Activated CD4-positive, alpha-beta T cell treated with anti-CD3 and anti-CD28 coated beads for 4 hours (primary cell): Measurements from ENCODE around the gene CSF1R.

Source experiments
- DNase-seq, 2 donors: peaks; one replicate each; pipeline ENCODE4 v3.0.0-alpha.2; 2020

CSF1R gene

DNA sequence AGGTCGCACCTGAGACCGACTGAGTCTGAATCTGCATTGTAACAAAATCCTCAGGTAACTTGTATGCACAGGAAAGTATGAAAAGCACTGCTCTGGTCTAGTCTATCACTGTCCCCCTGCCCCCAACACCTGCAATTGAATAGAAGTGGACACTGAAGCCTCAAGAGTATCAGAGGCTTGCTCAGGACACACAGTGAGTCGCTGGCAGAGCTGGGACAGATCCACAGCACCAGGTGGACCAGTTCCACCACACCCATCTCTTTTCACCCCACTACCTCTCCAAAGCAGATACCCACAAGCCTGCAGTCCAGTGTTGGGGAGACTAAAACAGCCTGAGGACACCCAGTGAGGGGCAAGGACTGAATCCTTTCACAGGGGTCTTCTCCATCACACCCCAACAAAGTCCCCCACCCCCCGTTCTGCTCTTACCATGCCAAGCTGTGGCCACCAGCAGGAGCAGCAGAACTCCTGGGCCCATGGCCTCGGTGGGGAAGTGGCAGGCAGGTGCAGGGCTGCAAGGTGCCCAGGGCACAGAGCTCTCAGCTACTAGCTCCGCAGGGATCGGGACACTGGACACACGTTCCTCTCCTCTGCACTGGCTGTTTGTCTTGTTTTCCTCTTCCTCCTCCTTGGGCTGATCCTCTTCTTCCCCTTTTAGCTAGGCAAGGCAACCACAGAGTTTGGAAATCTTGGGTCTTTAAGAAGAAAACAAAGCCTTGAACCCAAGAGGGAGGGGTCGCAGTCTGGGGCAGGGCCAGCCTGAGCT is at the start of gene CSF1R:
TSS of gene CSF1R (minus strand) at position 605 of the 766 bp plus-strand sequence. CDS start at position 478, 127 bp downstream.
- no peak for DNase-seq

DNA sequence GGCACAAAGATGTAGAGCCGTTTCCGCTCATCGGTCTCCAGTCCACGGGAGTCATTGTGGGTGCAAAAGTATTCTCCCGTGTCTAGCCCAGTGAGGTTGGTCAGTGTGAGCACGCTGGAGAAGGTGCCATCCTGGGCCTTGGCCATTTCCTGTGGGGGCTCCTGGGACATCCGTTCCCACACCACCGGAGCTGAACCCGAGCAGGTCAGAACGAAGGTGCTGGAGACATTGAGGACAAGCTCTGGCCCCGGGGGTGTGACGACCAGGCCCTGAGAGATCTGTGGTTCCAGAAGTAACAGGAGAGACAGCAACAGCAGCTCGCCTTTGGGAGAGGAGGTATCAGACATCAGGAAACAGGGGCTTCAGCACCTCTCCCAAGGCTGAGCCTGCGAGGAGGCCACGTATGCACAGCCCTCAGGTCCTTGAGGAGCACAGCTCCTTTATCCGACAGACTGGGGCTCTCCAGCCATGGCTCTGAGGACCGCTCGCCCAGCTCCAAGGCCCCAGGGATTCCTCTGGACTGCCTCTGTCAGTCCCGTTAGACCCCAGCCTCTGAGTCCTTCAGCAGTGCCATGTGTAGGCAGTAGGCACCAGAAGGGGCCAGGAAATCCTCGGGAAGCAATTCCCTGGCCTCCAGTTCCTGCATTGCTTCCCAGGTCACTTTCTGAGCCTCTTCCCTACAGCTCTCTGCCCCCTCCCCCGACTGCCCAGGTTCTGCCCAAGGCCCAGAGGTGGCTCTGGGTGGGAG is 49.4 kb upstream of the CSF1R start:
- DNase-seq, result no peak

DNA sequence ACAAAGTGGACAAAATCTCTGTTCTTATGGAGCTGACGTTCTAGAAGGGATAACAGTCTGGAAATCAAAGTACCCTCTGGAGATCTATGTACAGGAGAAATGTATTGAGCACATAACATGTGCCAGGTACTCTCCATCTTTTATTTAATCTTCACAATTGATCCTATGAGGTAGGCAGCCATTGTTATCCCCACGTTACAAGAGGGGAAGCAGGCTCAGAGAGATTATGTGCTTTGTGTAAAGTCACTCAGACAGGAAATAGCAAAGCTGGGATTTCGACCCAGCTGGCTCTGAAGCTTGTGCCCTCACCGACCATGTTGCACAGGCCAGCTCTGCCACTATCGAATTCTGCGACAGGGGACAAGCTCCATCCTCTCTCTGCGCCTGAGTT is 47.8 kb upstream of the CSF1R start:
- DNase-seq, result no peak

DNA sequence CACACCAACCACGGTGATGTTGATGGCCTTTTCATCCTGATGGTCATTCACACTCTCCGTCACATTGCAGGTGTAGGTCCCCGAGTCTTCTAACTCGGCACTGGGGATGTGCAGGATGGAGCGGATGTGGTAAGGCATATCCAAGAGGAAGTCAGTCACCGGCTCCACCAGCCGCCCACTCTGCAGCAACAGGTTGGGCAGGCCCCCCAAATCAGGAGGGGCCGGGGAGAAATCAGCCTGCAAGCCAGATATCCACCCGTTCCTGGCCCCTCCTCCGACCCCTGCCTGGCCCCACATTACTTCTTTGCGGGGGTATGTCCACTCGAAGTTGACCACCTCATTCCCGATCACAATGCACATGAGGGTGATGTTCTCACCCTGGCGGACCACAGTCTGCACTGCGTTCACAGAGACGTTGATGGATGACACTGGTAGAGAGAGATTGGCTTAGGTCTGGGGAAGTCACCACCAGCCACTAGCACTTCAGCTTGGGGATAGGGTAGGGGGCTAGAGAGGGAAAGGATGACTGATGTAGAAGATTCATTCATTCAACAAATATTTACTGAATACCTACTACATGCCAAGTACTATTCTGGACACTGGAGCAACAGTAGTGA is 47.3 kb upstream of the CSF1R start:
- no peak for DNase-seq

DNA sequence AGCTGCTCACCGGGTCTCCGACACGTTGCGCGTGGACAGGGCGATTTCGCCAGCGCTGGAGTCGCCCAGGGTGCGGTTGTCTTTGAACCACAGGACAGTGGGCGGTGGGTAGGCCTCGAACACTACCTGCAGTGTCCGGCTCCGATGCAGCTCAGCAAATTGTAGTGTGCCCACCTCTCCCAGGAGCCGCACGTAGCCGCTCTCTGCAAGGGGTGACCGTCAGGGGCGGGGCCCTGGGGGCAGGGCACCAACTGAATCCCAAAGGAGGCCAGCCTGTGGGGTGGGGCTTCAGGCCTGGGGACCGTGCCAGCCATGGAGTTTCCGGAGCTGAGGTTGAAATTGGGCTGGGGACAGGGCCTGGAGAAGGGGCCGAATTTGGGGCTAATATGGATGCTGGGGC is 46.4 kb upstream of the CSF1R start:
- DNase-seq, result no peak

DNA sequence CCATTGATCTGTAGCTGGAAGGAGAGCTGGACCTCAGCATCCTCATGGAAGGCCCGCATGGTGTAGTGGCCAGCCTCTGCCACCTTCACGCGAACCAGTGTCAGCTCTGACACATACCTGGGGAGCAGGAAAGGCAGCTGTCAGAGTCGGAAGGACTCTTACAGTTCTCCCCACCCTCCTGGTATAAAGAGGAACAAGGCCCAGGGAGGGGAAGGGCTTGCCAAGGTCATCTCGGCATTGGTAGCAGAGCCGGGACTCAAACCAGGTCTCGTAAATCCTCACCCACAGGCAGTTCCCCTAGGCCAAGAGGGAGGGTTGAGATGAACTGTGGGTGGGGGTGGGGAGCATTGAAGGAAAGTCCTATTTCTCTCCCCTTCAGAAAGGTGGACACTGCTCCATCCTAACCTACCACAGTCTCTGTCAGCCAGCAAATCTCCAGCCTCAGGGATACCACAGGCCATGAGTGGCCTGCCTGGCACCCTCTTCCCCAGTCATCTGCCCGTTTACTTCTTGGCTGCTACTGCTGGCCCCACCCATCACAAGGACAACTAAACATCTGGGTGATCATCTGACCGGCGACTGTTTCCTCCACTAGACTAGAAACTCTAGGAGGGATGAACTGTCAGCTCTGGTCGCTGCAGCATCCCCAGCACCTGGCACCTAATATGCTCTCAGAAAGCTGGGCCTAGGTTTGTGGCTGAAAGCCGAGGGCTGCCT is 45.8 kb upstream of the CSF1R start:
- DNase-seq, result no peak

DNA sequence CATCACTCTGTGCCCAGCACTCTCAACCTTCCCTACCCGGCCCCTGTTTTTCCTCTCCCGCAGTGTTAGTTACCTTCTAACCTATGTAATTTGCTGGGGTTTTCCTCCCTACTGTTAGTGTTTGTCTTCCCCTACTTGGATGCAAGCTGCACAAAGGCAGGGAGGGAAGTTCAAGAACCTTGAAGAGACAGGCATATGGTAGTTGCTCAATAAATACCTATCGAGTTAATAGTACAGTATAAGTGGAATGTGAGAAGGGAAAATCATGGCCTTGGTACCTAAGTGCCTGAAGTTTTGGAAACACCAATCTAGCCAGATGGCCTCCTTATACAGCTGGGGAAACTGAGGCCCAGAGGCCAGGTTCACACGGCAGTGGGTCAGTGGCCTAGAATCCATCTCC is 45.1 kb upstream of the CSF1R start:
- DNase-seq, result no peak

DNA sequence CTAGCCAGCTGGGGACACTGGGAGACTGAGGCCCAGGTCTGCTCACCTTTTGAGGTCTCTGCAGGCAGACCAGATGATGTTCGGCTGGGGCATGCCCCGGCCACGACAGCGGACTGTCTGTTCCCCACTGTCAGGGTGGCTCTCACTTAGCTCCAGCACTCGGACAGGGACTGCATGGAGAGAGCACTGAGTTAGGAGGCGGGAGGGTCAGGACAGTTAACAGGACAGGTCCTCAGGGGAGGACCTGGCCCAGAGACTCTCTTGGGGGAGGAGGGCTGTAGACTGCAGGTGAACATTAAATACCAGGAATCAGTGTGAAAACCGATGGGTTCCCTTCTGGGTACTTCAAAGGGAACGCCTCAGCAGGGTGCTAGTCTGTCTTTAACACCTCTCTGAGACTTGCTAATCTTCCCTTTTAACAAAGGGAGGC is 44.2 kb upstream of the CSF1R start:
- no peak for DNase-seq

DNA sequence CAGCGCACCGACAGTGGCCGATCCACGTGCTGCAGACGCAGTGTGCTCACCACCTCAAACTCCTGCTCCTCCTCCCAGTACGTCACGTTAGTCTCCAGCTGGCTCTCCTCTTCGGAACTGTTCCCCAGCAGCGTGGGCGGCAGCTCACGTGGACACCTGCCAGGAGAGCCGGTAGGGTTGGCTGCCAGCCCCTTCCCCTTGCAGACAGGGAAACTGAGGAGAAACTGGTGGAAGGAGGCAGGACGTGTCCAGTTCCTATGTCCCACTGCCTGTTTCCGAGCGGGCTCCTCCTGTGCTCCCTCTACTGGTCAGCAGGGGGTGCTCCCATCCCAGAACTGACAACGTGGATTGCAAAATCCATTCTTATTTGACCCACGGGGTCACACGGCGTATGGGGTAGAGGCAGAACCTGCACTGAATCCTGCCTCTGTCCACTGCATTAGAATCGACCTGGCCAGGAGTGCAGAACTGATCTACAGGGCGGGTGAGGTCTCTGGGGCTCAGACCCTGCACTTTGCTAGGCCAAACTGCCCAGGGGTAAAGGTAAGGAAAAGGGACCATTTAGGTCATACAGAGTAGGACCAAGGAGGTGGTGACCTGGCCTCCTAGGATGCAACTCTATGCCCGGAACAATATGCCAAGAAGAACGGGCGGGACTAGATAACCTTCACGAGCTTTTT is 43.6 kb upstream of the CSF1R start:
- DNase-seq, result peak in 1 of 2 donors; percentile 28

DNA sequence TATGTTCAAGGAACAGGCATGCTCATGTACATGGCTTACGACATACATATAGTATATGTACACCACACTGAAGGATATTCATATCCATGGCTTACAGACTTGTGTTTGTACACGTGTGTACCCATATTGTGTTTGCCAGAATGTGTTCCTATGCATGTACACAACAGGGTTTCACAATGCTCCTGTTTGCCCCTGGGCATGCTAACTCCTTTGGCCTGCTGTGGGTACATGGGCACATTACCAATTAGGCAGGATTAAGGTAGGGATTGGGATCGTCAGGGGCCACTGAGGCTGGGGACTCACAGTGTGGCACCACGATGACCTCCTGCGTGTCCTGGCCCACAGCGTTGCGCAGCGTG is 43.1 kb upstream of the CSF1R start:
- DNase-seq, result no peak

DNA sequence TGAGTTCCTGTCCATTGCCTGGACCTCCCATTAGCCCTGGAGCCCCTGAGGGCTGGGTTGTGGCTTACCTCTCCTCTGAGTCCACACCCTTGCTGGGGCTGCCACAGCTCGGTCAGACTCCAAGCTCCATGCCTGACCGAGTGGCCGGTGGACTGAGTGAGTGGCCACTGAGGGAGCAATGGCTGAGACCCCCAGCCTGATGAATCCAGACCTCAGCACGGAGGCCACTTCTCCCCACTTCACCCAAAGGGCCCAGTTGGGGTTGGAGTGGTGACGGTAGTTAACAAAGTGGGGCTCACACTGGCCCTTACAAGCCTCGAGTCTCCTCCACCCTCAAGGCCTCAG is 40.5 kb upstream of the CSF1R start:
- no peak for DNase-seq

DNA sequence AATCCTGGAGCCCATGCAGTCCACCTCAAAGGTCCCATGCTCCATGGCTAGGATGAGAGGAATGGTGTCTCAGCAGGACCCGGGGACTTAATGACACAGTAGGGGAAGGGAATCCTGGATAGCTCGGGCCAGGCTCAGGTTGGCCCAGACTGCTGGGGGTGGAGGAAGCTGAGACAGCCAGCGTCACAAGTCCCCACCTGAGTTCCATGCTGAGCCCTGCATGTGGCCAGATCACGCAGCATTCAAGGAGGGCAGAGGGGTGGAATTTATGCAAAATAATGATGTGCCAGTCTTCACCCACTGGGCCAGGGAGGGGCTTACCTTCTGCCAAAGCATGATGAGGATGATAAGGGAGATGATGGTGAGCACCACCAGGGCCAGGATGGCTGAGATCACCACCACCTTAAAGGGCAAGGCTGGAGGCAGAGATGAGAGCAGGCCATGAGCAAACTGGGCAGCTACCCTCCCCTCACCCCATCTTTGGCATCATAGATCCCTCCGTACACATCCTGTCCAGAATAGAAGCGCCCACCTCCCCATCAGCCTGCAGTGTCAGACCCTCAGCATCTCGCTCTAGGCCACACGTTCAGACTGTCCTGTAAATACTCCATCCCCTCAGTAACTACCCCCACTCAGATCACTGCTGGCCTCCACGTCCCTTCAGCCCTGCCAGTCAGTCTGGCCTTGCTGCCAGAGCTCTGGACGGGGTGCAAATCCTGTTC is 40.0 kb upstream of the CSF1R start:
- no peak for DNase-seq

DNA sequence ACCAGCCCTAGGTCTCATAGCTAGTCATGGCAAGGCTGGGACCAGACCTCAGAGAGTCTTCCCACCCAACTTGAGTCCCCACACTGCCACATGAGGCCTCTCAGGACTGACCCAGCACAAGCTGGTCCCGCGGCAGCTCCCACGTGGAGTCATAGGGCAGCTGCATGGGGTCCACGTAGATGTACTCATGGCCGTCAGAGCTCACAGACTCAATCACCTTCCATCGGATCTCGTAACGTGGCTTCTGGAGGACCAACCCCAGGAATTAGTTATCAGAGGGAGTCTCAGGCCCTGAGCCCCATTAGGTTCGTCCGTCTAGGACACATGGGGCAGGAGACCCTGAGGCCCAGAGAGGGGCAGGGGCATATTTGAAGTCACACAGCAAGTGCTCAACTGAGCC is 39.0 kb upstream of the CSF1R start:
- no peak for DNase-seq

DNA sequence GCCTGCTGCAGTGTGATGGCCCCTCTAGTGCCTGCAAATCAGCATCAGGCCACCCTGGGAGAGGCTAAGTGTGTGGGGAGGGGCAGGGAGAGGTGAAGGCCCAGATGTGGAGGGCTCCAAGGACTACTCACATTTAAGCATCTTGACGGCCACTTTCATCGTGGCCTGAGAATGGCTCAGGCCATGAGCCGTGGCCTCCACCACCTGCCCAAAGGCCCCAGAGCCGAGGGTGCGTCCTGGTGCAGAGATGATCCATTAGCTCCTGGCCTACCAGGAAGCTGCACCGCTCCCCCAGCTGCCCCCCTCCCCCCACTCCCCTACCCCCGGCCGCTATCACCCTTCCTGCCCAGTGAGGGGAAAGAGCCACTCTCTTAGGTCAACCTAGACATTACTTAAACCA is 38.2 kb upstream of the CSF1R start:
- DNase-seq, result no peak

DNA sequence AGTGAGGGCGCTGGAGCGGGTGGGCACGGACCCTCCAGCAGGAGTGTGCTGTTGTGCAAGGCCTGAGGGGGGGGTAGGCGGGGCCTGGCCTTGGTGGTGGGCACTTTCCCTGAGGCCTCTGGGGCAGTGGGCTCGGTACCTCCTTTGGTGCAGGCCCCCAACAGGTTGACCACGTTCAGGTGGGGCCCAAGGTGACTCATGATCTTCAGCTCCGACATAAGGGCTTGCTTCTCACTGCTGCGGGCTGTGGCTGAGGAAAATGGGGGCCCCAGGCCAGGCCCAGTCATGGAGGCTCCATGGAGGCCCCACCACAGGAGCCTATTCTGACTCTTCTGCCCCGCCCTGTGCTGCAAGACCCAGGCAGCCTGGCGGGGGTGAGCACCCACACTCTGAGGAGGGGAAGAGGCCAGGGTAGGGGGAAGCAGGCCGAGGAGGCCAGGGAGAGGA is 37.8 kb upstream of the CSF1R start:
- DNase-seq, result no peak

DNA sequence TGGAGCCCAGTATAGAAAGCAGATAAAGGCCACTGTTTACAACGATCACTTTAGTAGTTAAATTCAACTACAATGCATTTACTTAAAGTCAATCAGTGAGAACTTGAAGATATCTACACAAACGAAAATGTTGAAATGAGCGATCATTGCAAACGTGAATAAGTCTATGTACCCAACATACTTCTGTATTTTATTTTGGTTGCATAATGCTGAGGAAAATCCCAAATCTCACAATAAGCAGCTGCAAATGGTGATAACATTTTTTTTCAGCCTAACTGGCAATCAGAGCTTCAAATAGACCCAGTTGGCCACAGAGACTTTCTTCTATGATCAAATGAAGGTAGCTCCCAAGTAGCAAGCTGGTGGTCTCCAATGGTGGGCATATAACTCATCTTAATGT is 37.2 kb upstream of the CSF1R start:
- DNase-seq, result no peak

DNA sequence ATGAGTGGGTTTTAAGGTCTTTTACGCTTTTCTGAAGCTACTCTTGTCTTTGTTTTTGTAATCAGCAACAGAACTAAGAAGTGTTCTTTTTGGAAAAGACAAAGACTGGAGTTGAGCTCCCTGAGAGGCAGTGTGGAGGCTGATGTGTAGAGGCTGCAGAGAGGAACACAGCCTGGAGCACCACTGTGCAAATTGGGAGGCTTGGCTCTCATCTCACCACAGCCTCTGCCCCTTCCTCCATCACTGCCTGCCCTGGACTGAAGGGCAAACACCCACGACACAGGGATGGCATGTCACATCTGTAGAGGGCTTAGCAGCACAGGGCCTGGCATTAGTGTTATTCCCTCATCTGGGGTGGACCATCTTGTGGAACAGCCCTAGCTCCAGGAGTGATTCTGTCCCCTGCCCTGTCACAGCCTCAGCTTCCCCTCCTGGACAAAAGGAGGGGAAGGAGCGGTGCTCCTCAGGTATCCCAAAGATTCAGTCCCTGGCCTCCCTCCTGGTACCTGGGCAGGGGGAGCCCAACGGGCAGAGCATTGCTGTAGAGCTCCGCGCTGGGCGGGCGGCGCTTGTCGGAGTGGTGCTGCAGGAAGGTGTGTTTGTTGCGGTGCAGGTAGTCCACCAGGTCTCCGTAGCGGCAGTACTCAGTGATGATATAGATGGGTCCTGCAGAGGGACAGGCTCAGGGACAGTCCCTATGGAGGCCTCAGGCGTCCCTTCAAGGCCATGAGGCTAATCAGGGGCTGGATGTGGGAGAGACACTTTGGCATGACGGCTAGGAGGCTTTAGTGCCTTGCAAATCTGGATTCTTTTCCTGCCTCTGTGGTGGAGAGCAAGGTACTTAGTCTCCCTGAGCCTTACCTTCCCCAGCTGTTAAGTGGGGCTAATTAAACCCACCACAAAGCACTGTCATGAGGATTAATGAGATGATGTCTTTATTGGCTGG is 36.5 kb upstream of the CSF1R start:
- no peak for DNase-seq

DNA sequence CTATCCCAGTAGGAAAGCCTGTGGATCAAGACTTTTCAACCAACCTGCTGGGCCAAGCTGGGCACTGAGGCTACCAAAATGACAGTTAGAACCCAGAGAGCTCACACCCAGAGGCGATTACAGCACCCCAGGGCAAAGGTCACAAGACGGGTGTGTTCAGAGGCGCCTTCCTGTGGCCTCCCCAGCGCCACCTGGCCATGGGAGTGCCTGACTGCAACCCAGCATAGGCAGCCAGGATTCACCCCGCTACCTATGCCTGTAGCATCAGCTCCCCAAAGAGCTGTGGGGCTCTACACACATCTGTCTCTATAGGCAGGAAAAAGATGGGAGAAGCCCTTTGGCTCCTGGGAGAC is 35.8 kb upstream of the CSF1R start:
- DNase-seq, result no peak

DNA sequence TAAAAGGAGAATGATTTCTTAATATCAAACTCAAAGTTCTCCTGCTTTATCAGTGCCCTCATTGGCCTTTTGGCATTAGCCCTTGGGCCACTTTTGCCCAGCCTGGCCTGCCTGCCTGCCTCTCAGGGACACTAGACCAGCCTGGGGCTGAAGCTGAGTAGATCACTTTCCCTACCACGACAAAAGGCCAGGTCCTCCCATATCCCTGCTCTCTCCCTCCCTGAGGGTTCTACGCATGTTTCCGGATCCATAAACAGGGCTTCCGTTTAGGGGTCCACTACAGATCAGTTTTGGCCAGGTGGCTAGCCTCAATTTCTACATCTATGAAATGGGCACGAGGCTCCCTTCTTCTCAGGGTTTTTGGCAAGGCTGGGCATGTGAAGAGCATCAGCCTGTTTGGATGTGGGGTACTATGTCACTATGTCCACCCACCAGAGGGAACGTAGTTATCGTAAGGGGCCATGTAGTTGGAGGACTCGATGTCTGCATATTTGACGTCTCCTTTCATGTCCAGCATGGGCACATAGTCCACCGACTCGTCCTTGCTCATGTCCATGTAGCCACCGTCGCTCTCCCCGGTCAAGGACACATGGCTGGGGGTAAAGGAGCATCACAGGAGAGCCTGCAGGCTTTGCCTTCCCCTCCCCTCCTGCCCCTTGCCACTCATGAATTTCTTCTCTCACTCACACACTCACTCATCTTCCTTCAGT is 35.2 kb upstream of the CSF1R start:
- no peak for DNase-seq
